ENCODE data around the gene ENO3. TPM values are rescaled to one million over a fixed set of nuclear protein-coding genes. Genes with fewer than 3 reads are reported as not detected.

Gene ENO3
- total RNA-seq, 1 experiment from 2014 or later: 2.3 TPM

- no peak for DNase-seq (ENCODE audit: low read depth)
These were observed 14.5 kb upstream of the ENO3 start for GRCh38 chr17:4936436-4936835.

- DNase-seq (ENCODE audit: low read depth): no peak
These were observed 13.4 kb upstream of the ENO3 start for GRCh38 chr17:4937553-4937952.

- no peak for DNase-seq (ENCODE audit: low read depth)
These were observed 12.8 kb upstream of the ENO3 start for GRCh38 chr17:4938069-4938491.

- DNase-seq (ENCODE audit: low read depth): no peak
These were observed 12.0 kb upstream of the ENO3 start for GRCh38 chr17:4938688-4939545.

GRCh38 chr17:4939546-4939795, 11.4 kb upstream of the ENO3 start:
- DNase-seq (ENCODE audit: low read depth): no peak

- DNase-seq (ENCODE audit: low read depth): peak; percentile 99
These were observed 10.9 kb upstream of the ENO3 start, which contains the start of the genes RNF167 and SLC25A11 for GRCh38 chr17:4939796-4940554. Gene RNF167 (plus strand): TSS chr17:4940268. CDS start chr17:4940910, 642 bp downstream. Gene SLC25A11 (minus strand): TSS chr17:4940046. CDS start chr17:4939910, 136 bp downstream.

- no peak for DNase-seq (ENCODE audit: low read depth)
These were observed 10.2 kb upstream of the ENO3 start for GRCh38 chr17:4940555-4941318.

- DNase-seq (ENCODE audit: low read depth): no peak
These were observed 9.7 kb upstream of the ENO3 start for GRCh38 chr17:4941319-4941610.

GRCh38 chr17:4942760-4943508, 8.0 kb upstream of the ENO3 start:
- DNase-seq (ENCODE audit: low read depth): no peak

- no peak for DNase-seq (ENCODE audit: low read depth)
These were observed 6.8 kb upstream of the ENO3 start for GRCh38 chr17:4944163-4944553.

GRCh38 chr17:4944554-4945175, 6.3 kb upstream of the ENO3 start:
- DNase-seq (ENCODE audit: low read depth): no peak

- DNase-seq (ENCODE audit: low read depth): peak; percentile 93
These were observed 5.6 kb upstream of the ENO3 start for GRCh38 chr17:4945176-4945943.

- DNase-seq (ENCODE audit: low read depth): peak; percentile 61
These were observed 5.0 kb upstream of the ENO3 start for GRCh38 chr17:4945944-4946280.

- no peak for DNase-seq (ENCODE audit: low read depth)
These were observed 4.5 kb upstream of the ENO3 start for GRCh38 chr17:4946312-4946976.

- DNase-seq (ENCODE audit: low read depth): no peak
These were observed 3.9 kb upstream of the ENO3 start for GRCh38 chr17:4947010-4947410.

- peak; percentile 60 for DNase-seq (ENCODE audit: low read depth)
These were observed 3.3 kb upstream of the ENO3 start for GRCh38 chr17:4947411-4948165.

- peak; percentile 88 for DNase-seq (ENCODE audit: low read depth)
These were observed 2.6 kb upstream of the ENO3 start, which contains the start of gene PFN1 for GRCh38 chr17:4948166-4948930. Gene PFN1 (minus strand): TSS chr17:4948530. CDS start chr17:4948394, 136 bp downstream.

- DNase-seq (ENCODE audit: low read depth): peak; percentile 89
These were observed 2.0 kb upstream of the ENO3 start for GRCh38 chr17:4948931-4949320.
